Tibial artery (tissue), 4 donors: ENCODE results near the gene EPHB2.

Experiments
- DNase-seq, 2 donors: peaks; one replicate each; pipeline ENCODE4 v3.0.0-alpha.2; 2019
- H3K27ac ChIP-seq, 2 donors: fragments of 200-600 bp; sonication (generic) in 1 of 2; 1 replicate in 1 of 2; 2 replicates in 1 of 2; pipeline ENCODE4 v1.5.1; 2018 to 2019; ENCODE audit warnings: mild to moderate bottlenecking in 1 of 2
- H3K27me3 ChIP-seq, 2 donors: fragments of 200-600 bp; sonication (generic) in 1 of 2; one replicate each; pipeline versions ENCODE4 v1.5.1 to v1.6.0; 2016 to 2019
- H3K36me3 ChIP-seq, 3 donors: fragments of 200-600 bp; sonication (generic) in 2 of 3; one replicate each; pipeline ENCODE4 v1.5.1; 2016 to 2019; ENCODE audit warnings: mild to moderate bottlenecking in 2 of 3
- H3K4me1 ChIP-seq, 4 donors: fragments of 200-600 bp; sonication (generic) in 2 of 4; 1 replicate in 3 of 4; 2 replicates in 1 of 4; pipeline ENCODE4 v1.5.1; 2016 to 2019
- H3K4me3 ChIP-seq, 2 donors: fragments of 200-600 bp; sonication (generic) in 1 of 2; 1 replicate in 1 of 2; 2 replicates in 1 of 2; pipeline ENCODE4 v1.5.1; 2018 to 2019; ENCODE audit warnings: mild to moderate bottlenecking in 2 of 2
- H3K9me3 ChIP-seq, 3 donors: fragments of 200-600 bp; sonication (generic) in 1 of 3; one replicate each; pipeline ENCODE4 v1.5.1; 2016 to 2019
- CTCF ChIP-seq, 2 experiments: fragments of 200-600 bp in 1 of 2; fragments of 450-650 bp in 1 of 2; IDR thresholded peaks; one replicate each; pipeline ENCODE4 v1.5.1; 2017 to 2019; ENCODE audit warnings: antibody characterized with exemption in 2 of 2, mild to moderate bottlenecking in 1 of 2, moderate library complexity in 1 of 2
- intact Hi-C: fragments of 100-400 bp; cut with DNase I; formaldehyde crosslinking; loops from one replicate; pipeline ENCODE4 v1.15.0; 2023; ENCODE audit warnings: low total_unique reads

The EPHB2 gene

GRCh38 chr1:22721122-22721873, 10.7 kb downstream of the EPHB2 start:
- no peaks in the 10 kb centered on the region for H3K9me3 ChIP-seq
- H3K27ac ChIP-seq = no peak overlapping the region
- intact Hi-C loops = no loop called here
- peaks cover 0 to 14% of the 10 kb centered on the region in 2 donors for H3K27me3 ChIP-seq
- H3K36me3 ChIP-seq = no peaks in the 10 kb centered on the region
- no peaks in the 10 kb centered on the region for H3K4me1 ChIP-seq
- no peak for TF ChIP-seq CTCF (IDR thresholded peaks at IDR 0.05)
- H3K4me3 ChIP-seq = no peak overlapping the region
- no peak for DNase-seq

- H3K27ac ChIP-seq = no peak overlapping the region
- TF ChIP-seq CTCF (IDR thresholded peaks at IDR 0.05) = no peak
- H3K9me3 ChIP-seq = no peaks in the 10 kb centered on the region
- H3K27me3 ChIP-seq = peaks cover 0 to 14% of the 10 kb centered on the region in 2 donors
- H3K4me1 ChIP-seq = no peaks in the 10 kb centered on the region
- no peak for DNase-seq
- no peak overlapping the region for H3K4me3 ChIP-seq
- intact Hi-C loops = no loop called here
- no peaks in the 10 kb centered on the region for H3K36me3 ChIP-seq
These were observed 12.4 kb downstream of the EPHB2 start for GRCh38 chr1:22722901-22723550.

DNA sequence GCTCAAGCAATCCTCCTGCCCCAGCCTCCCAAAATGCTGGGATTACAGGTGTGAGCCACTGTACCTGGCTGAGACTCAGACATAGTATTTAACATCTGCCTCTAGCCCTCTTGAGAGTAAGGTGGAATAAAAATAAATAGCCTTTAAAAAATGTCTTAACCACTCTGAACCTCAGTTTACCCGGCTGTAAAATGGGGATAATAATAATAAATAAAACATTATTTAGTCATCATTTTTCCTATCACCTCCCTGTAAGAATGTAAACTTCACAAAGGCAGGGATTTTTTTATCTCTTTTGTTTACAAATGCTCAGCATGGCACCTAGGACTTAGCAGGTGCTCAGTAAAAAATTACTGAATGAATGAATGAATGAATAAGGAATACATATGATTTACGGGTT, 17.2 kb downstream of the EPHB2 start:
- TF ChIP-seq CTCF (IDR thresholded peaks at IDR 0.05) = no peak

DNA sequence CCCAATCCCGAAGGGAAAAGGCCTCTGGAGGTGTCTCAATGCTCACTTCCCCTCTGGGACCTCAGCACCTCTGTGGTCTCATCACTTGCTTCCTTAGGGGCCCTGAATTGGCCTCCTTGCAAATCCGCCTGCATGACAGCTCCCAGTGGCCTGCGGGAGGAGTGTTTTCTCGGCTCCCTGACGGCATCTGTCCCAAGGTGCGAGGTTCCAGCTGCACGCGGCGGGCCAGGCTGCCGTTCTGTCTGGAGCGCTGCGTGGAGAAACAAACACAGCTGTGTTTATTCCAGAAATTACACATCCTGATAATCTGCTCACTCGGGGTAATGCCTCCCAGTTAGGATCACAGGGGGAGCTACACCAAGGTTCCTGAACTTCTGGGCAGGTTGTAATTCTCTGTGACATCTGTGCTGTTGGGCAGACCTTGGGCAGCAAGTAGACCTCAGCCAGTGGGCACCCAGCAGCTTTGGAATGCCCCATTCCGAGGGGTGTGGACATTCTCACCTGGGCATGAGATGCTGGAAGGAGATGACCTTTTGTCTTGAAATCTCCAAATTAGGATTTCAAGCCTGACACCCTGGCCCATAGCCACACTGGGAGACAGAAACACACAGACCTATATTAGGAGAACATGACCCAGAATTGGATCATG, 18.2 kb downstream of the EPHB2 start:
- no peak for DNase-seq
- intact Hi-C loops = no loop called here
- H3K36me3 ChIP-seq = no peaks in the 10 kb centered on the region

More for the DNA sequence above, 17.2 kb downstream of the EPHB2 start:
- no peak overlapping the region for H3K27ac ChIP-seq
- peaks cover 0 to 13% of the 10 kb centered on the region in 2 donors for H3K27me3 ChIP-seq
- H3K36me3 ChIP-seq = no peaks in the 10 kb centered on the region
- no peak for DNase-seq
- intact Hi-C loops = no loop called here
- H3K9me3 ChIP-seq = no peaks in the 10 kb centered on the region
- H3K4me3 ChIP-seq = no peak overlapping the region
- H3K4me1 ChIP-seq = no peaks in the 10 kb centered on the region

DNA sequence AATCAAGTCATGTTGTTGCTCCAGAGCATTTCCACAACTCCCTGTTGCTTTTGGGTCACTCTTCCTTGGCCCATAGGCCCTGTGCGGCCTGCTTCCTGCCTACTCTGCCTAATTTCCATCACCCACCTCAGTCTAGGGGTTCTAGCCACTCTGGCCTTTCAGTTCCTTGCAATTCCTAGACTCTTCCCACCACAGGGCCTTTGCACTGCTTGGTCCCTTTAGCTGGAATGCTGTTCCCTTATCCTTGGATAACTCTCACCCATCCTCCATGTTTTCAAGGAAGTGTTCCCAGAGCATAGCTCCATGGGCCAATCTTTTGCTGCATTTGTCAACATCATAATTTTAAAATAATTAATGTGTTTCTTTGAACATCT, 18.7 kb downstream of the EPHB2 start:
- H3K4me1 ChIP-seq = no peaks in the 10 kb centered on the region
- TF ChIP-seq CTCF (IDR thresholded peaks at IDR 0.05) = no peak
- H3K9me3 ChIP-seq = no peaks in the 10 kb centered on the region
- H3K36me3 ChIP-seq = no peaks in the 10 kb centered on the region
- no peak overlapping the region for H3K4me3 ChIP-seq
- H3K27ac ChIP-seq = no peak overlapping the region
- DNase-seq = no peak
- intact Hi-C loops = no loop called here
- peaks cover 0 to 6% of the 10 kb centered on the region in 2 donors for H3K27me3 ChIP-seq

More for the DNA sequence above, 18.2 kb downstream of the EPHB2 start:
- Histone ChIP-seq H3K4me3 (no peak overlapping the region), H3K9me3 (no peaks in the 10 kb centered on the region), H3K27me3 (peaks cover 0 to 10% of the 10 kb centered on the region in 2 donors), H3K4me1 (no peaks in the 10 kb centered on the region), H3K27ac (no peak overlapping the region)
- no peak for TF ChIP-seq CTCF (IDR thresholded peaks at IDR 0.05)
